Measurements from ENCODE around the gene RTN4R.

The RTN4R gene

GRCh38 chr22:20226077-20226716 is 41.9 kb downstream of the RTN4R start:
- no peak for DNase-seq
- in situ Hi-C loops (cut with HindIII; ENCODE audit: low pct_ligation_motif_present, low pct_unique_long_range_greater_than_20kb, low sequenced_read_pairs) = no loop called here

- in situ Hi-C loops (cut with HindIII; ENCODE audit: low pct_ligation_motif_present, low pct_unique_long_range_greater_than_20kb, low sequenced_read_pairs) = no loop called here
- no peak for DNase-seq
These were observed 42.5 kb downstream of the RTN4R start for GRCh38 chr22:20225693-20225966.

GRCh38 chr22:20224917-20225692 is 43.0 kb downstream of the RTN4R start:
- DNase-seq = no peak
- in situ Hi-C loops (cut with HindIII; ENCODE audit: low pct_ligation_motif_present, low pct_unique_long_range_greater_than_20kb, low sequenced_read_pairs) = no loop called here

- in situ Hi-C loops (cut with HindIII; ENCODE audit: low pct_ligation_motif_present, low pct_unique_long_range_greater_than_20kb, low sequenced_read_pairs) = no loop called here
These were observed 43.9 kb downstream of the RTN4R start for GRCh38 chr22:20224256-20224626.

GRCh38 chr22:20223421-20224255 is 44.5 kb downstream of the RTN4R start:
- in situ Hi-C loops (cut with HindIII; ENCODE audit: low pct_ligation_motif_present, low pct_unique_long_range_greater_than_20kb, low sequenced_read_pairs) = no loop called here
- no peak for DNase-seq

More at GRCh38 chr22:20224256-20224626, 43.9 kb downstream of the RTN4R start:
- DNase-seq = no peak

- in situ Hi-C loops (cut with HindIII; ENCODE audit: low pct_ligation_motif_present, low pct_unique_long_range_greater_than_20kb, low sequenced_read_pairs) = no loop called here
- no peak for DNase-seq
These were observed 45.2 kb downstream of the RTN4R start for GRCh38 chr22:20222764-20223420.

GRCh38 chr22:20221421-20222340 is 46.4 kb downstream of the RTN4R start:
- no peak for DNase-seq
- in situ Hi-C loops (cut with HindIII; ENCODE audit: low pct_ligation_motif_present, low pct_unique_long_range_greater_than_20kb, low sequenced_read_pairs) = no loop called here

GRCh38 chr22:20220629-20221026 is 47.5 kb downstream of the RTN4R start:
- DNase-seq = no peak
- in situ Hi-C loops (cut with HindIII; ENCODE audit: low pct_ligation_motif_present, low pct_unique_long_range_greater_than_20kb, low sequenced_read_pairs) = no loop called here

GRCh38 chr22:20219667-20220628 is 48.2 kb downstream of the RTN4R start:
- in situ Hi-C loops (cut with HindIII; ENCODE audit: low pct_ligation_motif_present, low pct_unique_long_range_greater_than_20kb, low sequenced_read_pairs) = no loop called here
- DNase-seq = no peak

GRCh38 chr22:20218987-20219386 is 49.1 kb downstream of the RTN4R start:
- no peak for DNase-seq
- in situ Hi-C loops (cut with HindIII; ENCODE audit: low pct_ligation_motif_present, low pct_unique_long_range_greater_than_20kb, low sequenced_read_pairs) = no loop called here

GRCh38 chr22:20218326-20218872 is 49.7 kb downstream of the RTN4R start:
- in situ Hi-C loops (cut with HindIII; ENCODE audit: low pct_ligation_motif_present, low pct_unique_long_range_greater_than_20kb, low sequenced_read_pairs) = no loop called here
- DNase-seq = no peak

- no peak for DNase-seq
- in situ Hi-C loops (cut with HindIII; ENCODE audit: low pct_ligation_motif_present, low pct_unique_long_range_greater_than_20kb, low sequenced_read_pairs) = no loop called here
These were observed 50.6 kb downstream of the RTN4R start for GRCh38 chr22:20217563-20217962.

- no peak for DNase-seq
- in situ Hi-C loops (cut with HindIII; ENCODE audit: low pct_ligation_motif_present, low pct_unique_long_range_greater_than_20kb, low sequenced_read_pairs) = no loop called here
These were observed 51.1 kb downstream of the RTN4R start for GRCh38 chr22:20216863-20217499.

GRCh38 chr22:20215742-20216141 is 52.4 kb downstream of the RTN4R start:
- no peak for DNase-seq
- in situ Hi-C loops (cut with HindIII; ENCODE audit: low pct_ligation_motif_present, low pct_unique_long_range_greater_than_20kb, low sequenced_read_pairs) = no loop called here

GRCh38 chr22:20214853-20215252 is 53.3 kb downstream of the RTN4R start:
- in situ Hi-C loops (cut with HindIII; ENCODE audit: low pct_ligation_motif_present, low pct_unique_long_range_greater_than_20kb, low sequenced_read_pairs) = no loop called here
- DNase-seq = no peak

Measured in ACHN (cell line).